ENCODE data around the gene DCBLD1.

DNA sequence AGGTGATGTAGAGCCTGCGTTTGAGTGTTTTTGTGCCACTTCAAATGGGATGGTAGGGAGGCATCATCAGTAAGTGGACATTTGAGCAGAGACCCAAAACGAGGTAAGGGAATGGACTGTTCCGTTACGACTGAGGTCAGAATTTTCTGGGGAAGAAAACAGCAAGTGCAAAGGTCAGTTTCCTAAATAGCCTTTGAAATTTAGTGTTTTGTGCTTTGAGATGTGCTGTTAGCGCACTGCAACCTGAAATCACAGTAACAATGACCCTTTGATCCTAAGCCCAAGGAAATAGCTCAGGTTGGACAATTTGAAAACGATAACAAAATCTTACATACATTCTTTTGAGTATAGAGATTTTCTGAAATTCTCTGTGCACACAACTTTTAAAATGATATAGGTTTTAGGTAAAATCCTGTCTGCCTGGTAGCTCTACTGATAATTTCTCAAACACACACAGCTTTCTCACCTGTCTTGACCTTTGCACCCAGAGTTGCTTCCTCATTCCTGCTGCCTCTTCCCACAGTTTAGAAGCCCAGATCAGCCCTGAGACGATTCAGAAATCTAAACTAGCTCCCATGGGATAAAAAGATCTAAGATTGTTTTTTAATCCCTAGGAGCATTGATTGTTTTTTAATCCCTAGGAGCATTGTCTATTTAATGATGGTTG is 22.1 kb downstream of the DCBLD1 start:
- TF ChIP-seq, protein P1, sequence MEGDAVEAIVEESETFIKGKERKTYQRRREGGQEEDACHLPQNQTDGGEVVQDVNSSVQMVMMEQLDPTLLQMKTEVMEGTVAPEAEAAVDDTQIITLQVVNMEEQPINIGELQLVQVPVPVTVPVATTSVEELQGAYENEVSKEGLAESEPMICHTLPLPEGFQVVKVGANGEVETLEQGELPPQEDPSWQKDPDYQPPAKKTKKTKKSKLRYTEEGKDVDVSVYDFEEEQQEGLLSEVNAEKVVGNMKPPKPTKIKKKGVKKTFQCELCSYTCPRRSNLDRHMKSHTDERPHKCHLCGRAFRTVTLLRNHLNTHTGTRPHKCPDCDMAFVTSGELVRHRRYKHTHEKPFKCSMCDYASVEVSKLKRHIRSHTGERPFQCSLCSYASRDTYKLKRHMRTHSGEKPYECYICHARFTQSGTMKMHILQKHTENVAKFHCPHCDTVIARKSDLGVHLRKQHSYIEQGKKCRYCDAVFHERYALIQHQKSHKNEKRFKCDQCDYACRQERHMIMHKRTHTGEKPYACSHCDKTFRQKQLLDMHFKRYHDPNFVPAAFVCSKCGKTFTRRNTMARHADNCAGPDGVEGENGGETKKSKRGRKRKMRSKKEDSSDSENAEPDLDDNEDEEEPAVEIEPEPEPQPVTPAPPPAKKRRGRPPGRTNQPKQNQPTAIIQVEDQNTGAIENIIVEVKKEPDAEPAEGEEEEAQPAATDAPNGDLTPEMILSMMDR (IDR thresholded peaks at IDR 0.05; ENCODE audit: low read length), result no peak
- no peak for TF ChIP-seq EZH2 (IDR thresholded peaks at IDR 0.05; ENCODE audit: borderline replicate concordance, low read length)

Data from OCI-LY1 (cell line).